Activated T-cell treated with anti-CD3 and anti-CD28 coated beads for 48 hours (primary cell): ENCODE measurements around the gene SLC26A9.
"Not testable (repeated sequence)": the region's sequence is repeated elsewhere in the genome, so short reads cannot be mapped to it uniquely, and the experiment has no call there.

Experiments used
- DNase-seq: peaks from one replicate; pipeline ENCODE4 v3.0.0-alpha.2; 2020; ENCODE audit warnings: low read depth

The SLC26A9 gene

DNA sequence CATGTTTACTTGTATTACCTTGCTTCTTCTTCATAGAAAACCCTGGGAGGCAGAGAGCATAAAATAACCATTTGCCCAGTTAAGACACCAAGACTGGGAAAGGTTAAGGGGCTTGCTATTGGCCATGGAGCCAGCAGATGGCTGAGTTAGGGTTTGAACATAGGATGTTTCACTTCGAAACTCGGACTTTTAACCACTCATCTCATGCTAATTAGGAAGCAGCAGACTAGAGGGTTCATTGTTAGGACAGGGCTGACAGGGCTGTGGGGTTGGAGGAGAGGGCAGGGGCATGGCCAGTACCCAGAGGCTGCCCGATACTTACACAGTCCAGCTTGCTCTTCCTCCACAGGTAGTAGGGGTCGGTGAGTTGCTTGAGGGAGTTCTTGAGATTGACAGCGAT, 17.0 kb downstream of the SLC26A9 start:
- no peak for DNase-seq

DNA sequence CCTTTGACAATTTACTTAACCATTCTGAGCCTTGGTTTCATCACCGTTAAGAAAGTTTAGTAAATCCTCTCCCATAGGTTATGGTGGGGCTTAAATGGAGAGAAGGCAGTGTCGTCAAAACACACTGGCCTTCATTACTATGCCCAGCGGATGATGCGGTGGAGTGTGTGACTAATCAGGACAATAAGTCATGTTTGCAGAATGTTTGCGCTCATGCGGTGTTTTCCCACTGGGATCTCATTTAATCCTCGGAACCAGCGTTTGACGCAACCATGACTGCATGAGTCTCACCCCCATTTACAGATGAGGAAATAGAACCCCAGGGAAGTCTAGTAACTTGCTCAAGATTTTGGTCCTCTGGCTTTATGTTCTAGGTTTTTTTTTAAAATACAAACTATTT, 17.5 kb downstream of the SLC26A9 start:
- no peak for DNase-seq

GRCh38 chr1:205924460-205924790, 18.8 kb downstream of the SLC26A9 start:
- no peak for DNase-seq

DNA sequence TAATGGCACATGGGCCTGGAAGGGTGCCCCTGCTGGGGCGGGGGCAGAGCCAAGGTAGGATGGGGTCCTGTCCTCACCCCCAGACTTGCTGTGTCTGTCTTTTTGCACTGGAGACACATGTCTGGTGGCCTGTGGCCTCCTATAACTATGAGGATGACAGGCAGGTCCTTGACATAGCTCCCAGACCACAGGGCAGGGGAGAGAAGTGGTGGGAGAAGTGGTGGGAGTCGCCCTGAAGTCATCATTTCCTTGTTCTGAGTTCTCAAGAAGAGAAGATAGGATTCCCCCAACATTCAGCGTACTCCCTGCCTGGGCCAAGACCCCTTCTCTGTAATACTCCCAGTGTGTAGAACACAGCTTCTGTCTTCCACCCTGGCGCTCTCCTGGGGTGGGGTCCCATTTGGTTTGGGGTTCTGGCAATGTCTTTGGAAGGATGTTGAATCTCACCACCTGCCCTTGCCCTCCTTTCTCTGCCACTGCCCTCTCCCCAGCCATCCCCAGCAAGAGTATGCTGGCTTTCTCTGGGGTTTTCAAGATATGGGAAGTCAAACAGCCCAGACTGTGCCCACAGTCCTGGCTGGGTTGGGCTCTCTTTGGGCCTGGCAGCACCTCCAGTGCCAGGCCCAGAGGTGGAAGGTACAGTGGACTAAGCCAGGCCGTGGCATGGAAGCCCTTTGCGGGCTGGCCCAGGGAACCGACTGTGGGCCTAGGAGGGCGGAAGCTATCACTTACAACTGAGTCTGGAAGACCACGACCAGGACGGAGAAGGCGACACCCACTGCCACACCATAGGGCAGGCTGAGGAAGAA, 19.4 kb downstream of the SLC26A9 start:
- no peak for DNase-seq

DNA sequence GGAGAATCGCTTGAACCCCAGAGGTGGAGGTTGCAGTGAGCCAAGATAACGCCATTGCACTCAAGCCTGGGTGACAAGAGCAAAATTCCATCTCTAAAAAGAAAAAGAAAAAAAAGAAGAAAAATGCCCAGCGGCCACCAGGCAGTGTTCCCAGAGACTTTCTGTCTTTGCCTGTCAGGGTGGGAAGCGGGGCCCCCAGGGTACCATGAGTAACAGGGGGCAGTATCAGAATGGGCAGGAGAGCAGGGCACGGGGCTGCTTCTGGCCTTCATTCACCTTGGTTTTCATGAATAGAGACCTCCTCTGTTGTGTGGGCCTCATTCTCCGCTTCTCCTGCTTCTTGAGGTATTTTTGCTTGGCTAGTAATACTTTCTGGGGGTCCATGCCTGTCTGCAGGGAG, 20.4 kb downstream of the SLC26A9 start:
- DNase-seq, result no peak

DNA sequence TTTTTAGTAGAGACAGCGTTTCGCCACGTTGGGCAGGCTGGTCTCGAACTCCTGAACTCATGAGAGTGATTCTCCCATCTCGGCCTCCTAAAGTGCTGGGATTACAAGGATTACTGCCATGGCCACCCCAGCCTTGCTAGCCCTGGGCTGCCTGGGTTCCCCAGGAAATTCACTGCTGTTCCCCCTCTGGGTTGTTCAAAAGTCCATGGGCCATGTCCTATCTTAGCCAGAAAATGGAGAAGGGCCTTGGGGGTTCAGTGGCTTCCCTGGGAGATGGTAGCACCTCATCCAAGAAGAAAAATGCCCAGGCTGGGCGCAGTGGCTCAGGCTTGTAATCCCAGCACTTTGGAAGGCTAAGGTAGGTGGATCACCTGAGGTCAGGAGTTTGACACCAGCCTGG, 20.9 kb downstream of the SLC26A9 start:
- no peak for DNase-seq

DNA sequence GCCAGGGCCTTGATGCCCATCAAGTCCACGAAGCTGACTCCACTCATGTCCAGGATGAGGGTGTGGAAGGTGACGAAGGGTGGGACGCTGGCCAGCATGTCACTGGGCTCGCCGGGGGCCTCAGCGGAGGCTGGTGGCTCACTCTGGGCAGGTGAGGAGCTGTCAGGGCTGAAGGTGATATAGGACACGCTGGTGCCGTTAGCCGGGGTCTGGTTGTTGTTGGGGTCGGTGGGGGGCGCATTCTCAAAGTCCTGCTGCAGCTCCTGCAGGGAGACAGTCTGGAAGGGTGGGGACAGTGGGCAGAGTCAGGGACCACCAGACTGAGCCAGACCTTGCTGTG, 21.7 kb downstream of the SLC26A9 start:
- no peak for DNase-seq

- DNase-seq, result no peak
Measured at GRCh38 chr1:205920861-205921569, 22.2 kb downstream of the SLC26A9 start.

DNA sequence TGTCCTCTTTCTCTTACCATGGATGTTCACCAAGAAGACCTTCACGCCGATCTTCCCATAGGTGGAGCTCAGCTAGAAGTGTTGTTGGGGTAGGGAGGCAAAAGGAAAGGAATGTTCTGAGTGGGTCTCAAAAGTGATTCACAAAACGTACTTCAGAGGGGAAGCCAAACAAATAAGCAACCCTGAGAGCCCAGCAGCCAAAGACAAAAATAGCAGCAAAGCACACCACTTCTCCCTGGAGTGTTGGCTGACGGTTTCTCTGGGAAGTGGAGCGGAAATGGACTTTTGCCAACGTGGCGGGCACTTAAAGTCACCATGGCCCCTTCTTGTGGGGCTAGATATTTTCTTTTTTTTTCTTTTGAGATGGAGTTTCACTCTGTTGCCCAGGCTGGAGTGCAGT, 23.1 kb downstream of the SLC26A9 start:
- DNase-seq, result no peak

DNA sequence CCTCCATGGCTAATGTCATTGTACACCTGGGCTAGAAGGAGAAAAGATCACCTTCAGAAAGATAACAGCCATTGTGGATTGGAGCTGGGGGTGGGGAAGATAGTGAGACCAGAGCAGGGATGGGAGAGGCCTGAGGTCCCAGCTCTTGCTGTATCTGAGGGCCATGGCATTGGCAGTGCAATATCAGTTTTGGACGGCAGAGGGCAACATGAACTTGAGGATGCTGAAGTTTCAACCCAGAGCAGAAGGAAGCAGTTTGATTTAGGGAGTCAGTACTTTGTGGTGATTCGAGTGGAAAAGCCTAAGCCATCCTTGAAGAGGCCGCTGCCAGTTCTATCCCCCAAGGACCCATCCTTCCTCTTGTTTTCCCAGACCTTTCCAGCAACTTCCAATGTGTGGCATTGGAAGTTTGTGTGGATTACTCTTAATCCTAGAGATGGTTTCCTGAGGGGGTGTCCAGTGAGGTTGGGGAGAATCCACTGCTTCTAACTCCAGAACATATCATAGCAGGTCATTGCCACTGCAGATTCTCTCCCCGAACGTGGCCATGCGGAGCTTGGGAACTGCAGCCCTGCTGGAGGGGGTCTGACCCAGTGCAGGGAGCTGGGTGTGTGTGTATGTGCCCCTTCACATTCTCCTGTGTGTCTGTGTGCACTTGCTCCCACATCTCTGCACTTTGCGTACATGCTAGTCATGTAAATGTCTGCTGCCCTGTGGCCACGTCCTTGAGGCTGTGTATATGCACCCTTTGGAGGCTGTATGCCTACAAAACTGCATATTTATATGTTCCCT, 24.1 kb downstream of the SLC26A9 start:
- peak; percentile 60 for DNase-seq

- DNase-seq, result no peak
Measured at GRCh38 chr1:205917466-205918238, 25.6 kb downstream of the SLC26A9 start.

DNA sequence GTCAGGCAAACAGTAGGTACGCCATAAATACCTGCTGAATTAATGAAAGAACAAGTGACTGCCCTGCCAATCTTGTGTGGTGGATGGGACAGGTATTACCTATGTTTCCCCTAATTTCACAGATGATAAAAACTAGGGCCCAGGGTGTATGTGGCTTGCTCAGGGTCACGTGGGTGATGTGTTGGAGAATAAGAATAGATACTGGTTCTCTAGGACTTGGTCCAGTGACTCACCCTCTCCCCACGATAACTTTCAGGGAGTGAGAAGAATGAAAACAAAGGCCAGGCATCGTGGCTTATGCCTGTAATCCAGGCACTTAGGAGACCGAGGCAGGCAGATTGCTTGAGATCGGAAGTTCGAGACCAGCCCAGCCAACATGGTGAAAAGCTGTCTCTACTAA, 26.7 kb downstream of the SLC26A9 start:
- DNase-seq, result no peak

- no peak for DNase-seq
Measured at GRCh38 chr1:205915354-205915990, 27.8 kb downstream of the SLC26A9 start.

- DNase-seq, result no peak
Measured at GRCh38 chr1:205914730-205915129, 28.5 kb downstream of the SLC26A9 start.

GRCh38 chr1:205914155-205914507, 29.1 kb downstream of the SLC26A9 start:
- DNase-seq, result no peak

DNA sequence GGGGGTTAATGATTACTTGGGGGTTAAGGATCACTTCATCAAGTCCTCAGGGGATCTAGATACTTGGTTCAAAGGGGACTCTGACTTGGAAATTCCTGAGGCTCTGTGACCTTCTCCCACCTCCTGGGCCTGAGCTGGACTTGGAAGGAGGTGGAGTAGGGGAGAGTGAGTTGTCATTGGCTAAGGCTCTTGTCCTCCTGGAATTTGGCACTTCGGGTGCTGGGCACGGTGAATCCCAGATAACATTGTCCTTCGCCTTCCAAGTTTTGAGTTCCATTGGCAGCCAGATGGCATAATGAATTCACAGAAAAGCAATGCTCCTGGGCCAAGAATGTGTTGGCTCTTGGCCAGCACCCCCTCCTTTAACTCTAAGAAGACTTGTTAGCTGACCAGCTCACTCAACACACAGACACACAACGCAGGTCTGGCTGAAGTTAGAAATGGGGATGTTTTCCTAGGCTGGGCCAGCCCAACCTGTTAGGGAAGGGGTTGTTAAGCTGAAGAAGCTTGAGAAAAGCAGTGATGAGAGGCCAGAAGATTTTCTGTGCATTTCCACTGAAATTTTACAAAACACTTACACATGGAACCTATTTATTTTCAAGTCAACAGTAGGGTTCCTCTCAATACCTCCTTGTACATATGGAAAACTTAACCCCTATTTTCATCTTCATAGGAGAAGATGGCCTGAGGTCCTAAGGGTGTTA, 29.7 kb downstream of the SLC26A9 start:
- DNase-seq, result no peak

DNA sequence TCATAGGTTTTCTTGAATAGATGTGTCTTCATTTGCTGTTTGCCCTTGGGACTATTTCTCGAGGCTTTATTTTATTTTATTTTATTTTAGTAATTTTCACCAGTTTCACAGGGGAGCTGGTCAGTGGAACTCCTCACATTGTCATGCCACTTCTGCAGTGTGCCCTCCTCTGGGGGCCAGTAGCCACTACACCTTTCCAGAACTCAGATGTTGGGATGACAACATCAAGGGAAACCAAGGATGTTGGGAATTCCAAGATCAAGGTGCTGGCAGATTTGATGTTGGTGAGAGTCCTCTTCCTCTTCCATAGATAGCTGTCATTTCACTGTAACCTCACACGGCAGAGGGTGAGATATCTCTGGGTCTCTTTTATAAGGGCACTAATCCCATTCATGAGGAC, 35.5 kb downstream of the SLC26A9 start:
- no peak for DNase-seq

DNA sequence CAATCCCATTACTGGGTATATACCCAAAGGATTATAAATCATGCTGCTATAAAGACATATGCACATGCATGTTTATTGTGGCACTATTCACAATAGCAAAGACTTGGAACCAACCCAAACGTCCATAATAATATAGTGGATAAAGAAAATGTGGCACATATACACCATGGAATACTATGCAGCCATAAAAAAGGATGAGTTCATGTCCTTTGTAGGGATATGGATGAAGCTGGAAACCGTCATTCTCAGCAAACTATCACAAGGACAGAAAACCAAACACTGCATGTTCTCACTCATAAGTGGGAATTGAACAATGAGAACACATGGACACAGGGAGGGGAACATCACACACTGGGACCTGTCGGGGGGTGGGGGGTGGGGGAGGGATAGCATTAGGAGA, 38.2 kb downstream of the SLC26A9 start:
- not testable (repeated sequence) for DNase-seq

DNA sequence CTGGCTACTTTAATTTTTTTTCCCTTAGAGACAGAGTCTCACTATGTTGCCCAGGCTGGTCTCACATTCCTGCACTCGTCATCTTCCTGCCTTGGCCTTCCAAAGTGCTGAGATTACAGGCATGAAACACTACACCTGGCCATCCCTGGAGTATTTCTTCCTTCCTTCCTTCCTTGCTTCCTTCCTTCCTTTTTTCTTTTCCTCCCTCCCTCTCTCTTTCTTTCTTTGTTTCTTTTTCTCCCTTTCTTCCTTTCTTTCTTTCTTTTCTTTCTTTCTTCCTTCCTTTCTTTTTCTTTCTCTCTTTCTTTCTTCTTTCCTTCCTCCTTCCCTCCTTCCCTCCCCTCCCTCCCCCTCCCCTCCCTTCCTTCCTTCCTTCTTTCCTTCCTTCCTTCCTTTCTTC, 46.9 kb downstream of the SLC26A9 start:
- DNase-seq, result no peak

DNA sequence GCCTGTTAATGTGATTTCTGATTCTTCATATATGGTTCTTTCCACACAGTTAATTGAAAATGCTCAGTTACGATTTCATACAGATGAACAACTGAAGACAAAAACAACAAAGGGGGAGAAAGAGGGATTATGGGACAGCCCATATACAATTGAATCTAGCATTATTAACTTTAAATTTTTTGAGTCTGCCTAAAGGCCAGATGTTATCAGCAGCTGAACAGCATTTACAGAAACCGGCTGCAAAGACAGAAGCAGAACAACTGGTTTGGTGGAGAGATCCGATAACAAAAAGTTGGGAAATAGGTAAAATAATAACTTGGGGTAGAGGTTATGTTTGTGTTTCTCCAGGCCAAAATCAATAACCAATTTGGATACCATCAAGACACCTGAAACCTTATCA, 49.1 kb downstream of the SLC26A9 start:
- DNase-seq, result not testable (repeated sequence)

DNA sequence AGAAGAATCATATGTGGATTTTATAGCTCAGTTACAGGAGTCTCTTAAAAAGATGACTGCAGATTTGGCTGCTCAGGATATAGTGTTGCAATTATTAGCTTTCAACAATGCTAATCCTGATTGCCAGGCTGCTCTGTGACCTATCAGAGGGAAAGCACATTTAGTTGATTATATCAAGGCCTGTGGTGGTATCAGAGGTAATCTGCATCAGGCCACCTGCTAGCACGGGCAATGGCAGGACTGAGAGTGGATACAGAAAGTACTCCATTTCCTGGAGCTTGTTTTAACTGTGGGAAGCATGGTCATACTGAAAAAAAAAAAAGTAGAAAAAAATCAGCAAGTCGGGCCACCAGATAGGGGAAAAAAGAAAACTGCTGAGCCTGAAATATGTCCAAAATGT, 51.1 kb downstream of the SLC26A9 start:
- not testable (repeated sequence) for DNase-seq
